ENCODE data around the gene ANKRD11.
A peak's percentile ranks its signal among the peaks of the same experiment; 100 is the strongest.
"Not testable (repeated sequence)": the region's sequence is repeated elsewhere in the genome, so short reads cannot be mapped to it uniquely, and the experiment has no call there.

The ANKRD11 gene

GRCh38 chr16:89402962-89403361 is 87.4 kb downstream of the ANKRD11 start:
- no peak for DNase-seq (ENCODE audit: low spot score)

- no peak for DNase-seq (ENCODE audit: low spot score)
These were observed 88.5 kb downstream of the ANKRD11 start for GRCh38 chr16:89401641-89402445.

- DNase-seq (ENCODE audit: low spot score), result no peak
These were observed 89.2 kb downstream of the ANKRD11 start for GRCh38 chr16:89401205-89401604.

- no peak for DNase-seq (ENCODE audit: low spot score)
These were observed 89.6 kb downstream of the ANKRD11 start for GRCh38 chr16:89400740-89401139.

GRCh38 chr16:89398924-89399323 is 91.4 kb downstream of the ANKRD11 start:
- no peak for DNase-seq (ENCODE audit: low spot score)

GRCh38 chr16:89397331-89397861 is 93.0 kb downstream of the ANKRD11 start:
- no peak for DNase-seq (ENCODE audit: low spot score)

- no peak for DNase-seq (ENCODE audit: low spot score)
These were observed 94.2 kb downstream of the ANKRD11 start for GRCh38 chr16:89396156-89396555.

- peak; percentile 83 for DNase-seq (ENCODE audit: low spot score)
These were observed 94.9 kb downstream of the ANKRD11 start for GRCh38 chr16:89395150-89396142.

GRCh38 chr16:89393738-89394406 is 96.5 kb downstream of the ANKRD11 start:
- DNase-seq (ENCODE audit: low spot score), result no peak

- DNase-seq (ENCODE audit: low spot score), result no peak
These were observed 97.3 kb downstream of the ANKRD11 start for GRCh38 chr16:89392881-89393737.

GRCh38 chr16:89390224-89390583 is 100.2 kb downstream of the ANKRD11 start:
- not testable (repeated sequence) for DNase-seq (ENCODE audit: low spot score)

- DNase-seq (ENCODE audit: low spot score), result not testable (repeated sequence)
These were observed 100.7 kb downstream of the ANKRD11 start for GRCh38 chr16:89389504-89390223.

- no peak for DNase-seq (ENCODE audit: low spot score)
These were observed 101.8 kb downstream of the ANKRD11 start for GRCh38 chr16:89388536-89388935.

- no peak for DNase-seq (ENCODE audit: low spot score)
These were observed 103.8 kb downstream of the ANKRD11 start for GRCh38 chr16:89386306-89387185.

GRCh38 chr16:89385712-89386111 is 104.6 kb downstream of the ANKRD11 start:
- no peak for DNase-seq (ENCODE audit: low spot score)

- DNase-seq (ENCODE audit: low spot score), result no peak
These were observed 106.1 kb downstream of the ANKRD11 start for GRCh38 chr16:89384282-89384681.

- DNase-seq (ENCODE audit: low spot score), result no peak
These were observed 107.0 kb downstream of the ANKRD11 start for GRCh38 chr16:89383095-89384003.

GRCh38 chr16:89382555-89382954 is 107.8 kb downstream of the ANKRD11 start:
- not testable (repeated sequence) for DNase-seq (ENCODE audit: low spot score)
